HG02571 (cell line): ENCODE measurements around the gene RBMY1A1.
"Not testable (repeated sequence)": the region's sequence is repeated elsewhere in the genome, so short reads cannot be mapped to it uniquely, and the experiment has no call there.

Experiments used
- ATAC-seq: cut with Tn5 transposase; IDR thresholded peaks from one replicate; pipeline ENCODE4 v1.9.1; 2021; ENCODE audit warnings: mild to moderate bottlenecking, moderate library complexity; ENCODE audit not compliant: unreplicated experiment

RBMY1A1 gene

DNA sequence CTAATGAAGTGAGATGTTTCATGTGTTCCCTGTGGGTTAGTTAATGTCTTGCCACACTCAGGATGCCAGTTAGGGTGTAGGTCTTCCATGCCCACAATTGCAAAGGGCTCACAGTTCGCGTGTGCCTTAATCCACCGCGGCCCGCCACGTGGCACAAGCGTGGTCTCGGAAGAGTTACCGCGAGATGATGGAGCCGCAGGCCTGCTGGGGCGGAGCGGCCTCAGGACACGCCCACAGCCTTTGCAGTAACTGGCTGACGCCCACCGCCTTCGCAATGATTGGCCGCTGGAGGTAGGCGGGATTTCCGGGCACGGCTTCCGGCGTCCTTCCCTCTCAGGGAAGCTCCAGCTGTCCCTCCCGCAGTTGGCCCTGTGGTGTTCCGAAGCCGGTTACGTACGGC, at the start of gene RBMY1A1:
RBMY1A1 (plus strand) TSS at position 301 of the 400 bp plus-strand sequence. CDS start 2,013 bp downstream, outside the sequence.
- not testable (repeated sequence) for ATAC-seq

DNA sequence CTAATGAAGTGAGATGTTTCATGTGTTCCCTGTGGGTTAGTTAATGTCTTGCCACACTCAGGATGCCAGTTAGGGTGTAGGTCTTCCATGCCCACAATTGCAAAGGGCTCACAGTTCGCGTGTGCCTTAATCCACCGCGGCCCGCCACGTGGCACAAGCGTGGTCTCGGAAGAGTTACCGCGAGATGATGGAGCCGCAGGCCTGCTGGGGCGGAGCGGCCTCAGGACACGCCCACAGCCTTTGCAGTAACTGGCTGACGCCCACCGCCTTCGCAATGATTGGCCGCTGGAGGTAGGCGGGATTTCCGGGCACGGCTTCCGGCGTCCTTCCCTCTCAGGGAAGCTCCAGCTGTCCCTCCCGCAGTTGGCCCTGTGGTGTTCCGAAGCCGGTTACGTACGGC, 23.6 kb upstream of the RBMY1A1 start, which contains the start of gene RBMY1B:
RBMY1B (plus strand) TSS at position 301 of the 400 bp plus-strand sequence. CDS start 2,013 bp downstream, outside the sequence.
- ATAC-seq = not testable (repeated sequence)

- not testable (repeated sequence) for ATAC-seq
Observed at GRCh38 chrY:21559316-21559984, 24.8 kb downstream of the RBMY1A1 start.

GRCh38 chrY:21585449-21585848, 50.8 kb downstream of the RBMY1A1 start:
- no peak for ATAC-seq

DNA sequence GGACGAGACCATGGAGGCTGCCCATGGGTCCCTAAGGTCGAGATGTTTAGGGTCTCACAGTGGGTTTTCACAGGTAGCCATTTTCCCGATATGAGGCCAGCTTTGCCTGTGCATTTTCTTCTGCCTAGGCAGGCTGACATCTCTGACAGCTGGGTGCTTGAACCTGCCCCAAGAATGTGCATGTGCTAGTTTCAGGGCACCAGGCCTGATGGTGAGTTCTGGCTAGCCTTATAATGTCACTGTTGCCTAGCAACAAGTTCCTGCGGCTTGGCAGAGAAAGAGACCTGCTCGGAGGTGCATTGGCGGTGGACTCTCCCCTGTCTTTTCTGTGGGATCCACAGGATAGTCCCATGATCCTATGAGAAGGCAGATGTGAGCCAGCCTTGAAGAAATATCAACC, 51.8 kb downstream of the RBMY1A1 start:
- not testable (repeated sequence) for ATAC-seq

DNA sequence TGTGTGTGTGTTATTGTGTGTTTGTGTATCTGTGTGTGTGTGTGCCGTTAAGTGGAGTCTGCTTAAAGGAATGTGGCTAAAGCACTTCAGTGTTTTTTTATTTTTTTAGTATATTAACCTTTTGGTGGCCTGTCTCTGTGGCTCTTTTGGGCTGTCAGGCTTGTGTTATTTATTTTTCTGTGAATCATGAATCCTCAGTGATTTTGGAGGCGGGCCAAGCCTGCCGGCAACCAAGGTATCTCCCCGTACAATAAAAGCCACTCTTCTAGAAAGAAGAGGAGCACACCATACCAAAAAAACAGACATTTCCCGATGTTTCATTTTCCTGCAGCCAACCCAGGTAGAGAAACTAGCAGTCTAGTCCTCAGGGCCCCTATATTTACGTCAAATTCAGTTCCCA, 57.4 kb downstream of the RBMY1A1 start:
- ATAC-seq = no peak

DNA sequence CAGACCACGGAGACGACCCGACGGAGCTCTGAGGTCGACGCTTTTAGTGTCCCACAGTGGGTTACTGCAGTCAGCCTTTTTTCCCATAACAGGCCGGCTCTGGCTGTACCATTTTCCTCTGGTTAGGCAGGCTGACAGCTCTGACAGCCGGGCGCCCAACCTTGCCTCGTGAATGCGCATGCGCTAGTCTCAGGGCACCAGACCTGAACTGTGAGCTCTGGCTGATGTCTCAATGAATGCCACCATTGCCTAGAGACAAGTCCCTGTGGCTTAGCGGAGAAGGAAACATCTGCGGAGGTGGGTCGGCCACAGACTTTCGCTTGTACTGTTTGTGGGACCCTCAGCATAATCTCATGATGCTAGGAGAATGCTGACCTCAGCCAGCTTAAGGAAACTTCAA, 61.6 kb downstream of the RBMY1A1 start:
- not testable (repeated sequence) for ATAC-seq
